ENCODE measurements around the gene GINM1.

Gene GINM1

GRCh38 chr6:149565527-149566409 lies at the start of gene GINM1:
Gene GINM1 (plus strand): TSS chr6:149566375. CDS start chr6:149566415, 40 bp downstream.
- peak; percentile 94 for DNase-seq

GRCh38 chr6:149529650-149530049 lies 36.5 kb upstream of the GINM1 start:
- DNase-seq, result no peak

- no peak for DNase-seq
Observed at GRCh38 chr6:149534742-149535141, 31.4 kb upstream of the GINM1 start.

GRCh38 chr6:149541139-149541538 lies 25.0 kb upstream of the GINM1 start:
- DNase-seq, result no peak

- DNase-seq, result no peak
Observed at GRCh38 chr6:149544646-149545257, 21.4 kb upstream of the GINM1 start.

GRCh38 chr6:149545258-149545753 lies 20.9 kb upstream of the GINM1 start:
- peak; percentile 75 for DNase-seq

- DNase-seq, result peak; percentile 96
Observed at GRCh38 chr6:149545754-149546471, 20.3 kb upstream of the GINM1 start, which contains the start of gene PPIL4. Gene PPIL4 (minus strand): TSS chr6:149546043. CDS start chr6:149546005, 38 bp downstream.

GRCh38 chr6:149551920-149552319 lies 14.3 kb upstream of the GINM1 start:
- DNase-seq, result no peak

- no peak for DNase-seq
Observed at GRCh38 chr6:149558029-149558428, 8.1 kb upstream of the GINM1 start.

GRCh38 chr6:149559389-149559788 lies 6.8 kb upstream of the GINM1 start:
- DNase-seq, result no peak

GRCh38 chr6:149560736-149561135 lies 5.4 kb upstream of the GINM1 start:
- DNase-seq, result no peak

GRCh38 chr6:149563203-149563927 lies 2.8 kb upstream of the GINM1 start:
- peak; percentile 90 for DNase-seq

GRCh38 chr6:149563928-149564325 lies 2.2 kb upstream of the GINM1 start:
- DNase-seq, result no peak

- peak; percentile 28 for DNase-seq
Observed at GRCh38 chr6:149566410-149567193, 427 bp downstream of the GINM1 start.

- DNase-seq, result no peak
Observed at GRCh38 chr6:149567194-149567586, 1.0 kb downstream of the GINM1 start.

GRCh38 chr6:149567945-149568585 lies 1.9 kb downstream of the GINM1 start:
- DNase-seq, result no peak

- DNase-seq, result no peak
Observed at GRCh38 chr6:149580880-149581279, 14.7 kb downstream of the GINM1 start.

- no peak for DNase-seq
Observed at GRCh38 chr6:149581349-149581748, 15.2 kb downstream of the GINM1 start.

- DNase-seq, result no peak
Observed at GRCh38 chr6:149586149-149586548, 20.0 kb downstream of the GINM1 start.

- no peak for DNase-seq
Observed at GRCh38 chr6:149592983-149593382, 26.8 kb downstream of the GINM1 start.

GRCh38 chr6:149593408-149593807 lies 27.2 kb downstream of the GINM1 start:
- DNase-seq, result no peak

Measured in fibroblast of skin of right biceps (primary cell).